ENCODE data around the gene MIB2.
"Not testable (repeated sequence)": the region's sequence is repeated elsewhere in the genome, so short reads cannot be mapped to it uniquely, and the experiment has no call there.

Gene MIB2
- total RNA-seq: 51.9 to 66.7 reads per million in 2 donors

- DNase-seq: peak; percentile 91 to 99 (median 98)
These were observed at the start of gene MIB2 for GRCh38 chr1:1615256-1616044. Gene MIB2, plus strand, starts transcription at chr1:1615500. Its CDS starts 7,953 bp downstream, at chr1:1623453.

- DNase-seq: no peak
These were observed 48.0 kb upstream of the MIB2 start for GRCh38 chr1:1567152-1567875.

DNA sequence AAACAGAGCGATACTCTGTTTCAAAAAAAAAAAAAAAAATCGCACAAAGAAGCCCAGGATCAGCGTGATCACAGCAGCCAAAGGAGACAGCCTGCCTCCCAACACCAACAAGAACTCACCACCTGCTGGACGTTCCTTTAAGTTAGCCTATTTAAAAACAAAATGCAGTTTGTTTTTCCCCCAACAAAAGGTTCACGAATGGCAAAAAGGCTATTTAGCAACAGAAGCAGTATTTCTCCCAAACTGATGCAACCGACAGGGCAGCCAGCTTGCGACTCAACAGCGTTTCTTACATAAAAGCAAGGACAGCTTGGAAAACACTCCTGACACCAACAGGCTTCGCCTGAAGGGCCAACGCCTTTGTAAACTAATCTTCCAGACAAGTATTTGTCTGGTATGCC is 47.4 kb upstream of the MIB2 start:
- no peak for DNase-seq

- no peak for DNase-seq
These were observed 46.0 kb upstream of the MIB2 start for GRCh38 chr1:1569341-1569740.

DNA sequence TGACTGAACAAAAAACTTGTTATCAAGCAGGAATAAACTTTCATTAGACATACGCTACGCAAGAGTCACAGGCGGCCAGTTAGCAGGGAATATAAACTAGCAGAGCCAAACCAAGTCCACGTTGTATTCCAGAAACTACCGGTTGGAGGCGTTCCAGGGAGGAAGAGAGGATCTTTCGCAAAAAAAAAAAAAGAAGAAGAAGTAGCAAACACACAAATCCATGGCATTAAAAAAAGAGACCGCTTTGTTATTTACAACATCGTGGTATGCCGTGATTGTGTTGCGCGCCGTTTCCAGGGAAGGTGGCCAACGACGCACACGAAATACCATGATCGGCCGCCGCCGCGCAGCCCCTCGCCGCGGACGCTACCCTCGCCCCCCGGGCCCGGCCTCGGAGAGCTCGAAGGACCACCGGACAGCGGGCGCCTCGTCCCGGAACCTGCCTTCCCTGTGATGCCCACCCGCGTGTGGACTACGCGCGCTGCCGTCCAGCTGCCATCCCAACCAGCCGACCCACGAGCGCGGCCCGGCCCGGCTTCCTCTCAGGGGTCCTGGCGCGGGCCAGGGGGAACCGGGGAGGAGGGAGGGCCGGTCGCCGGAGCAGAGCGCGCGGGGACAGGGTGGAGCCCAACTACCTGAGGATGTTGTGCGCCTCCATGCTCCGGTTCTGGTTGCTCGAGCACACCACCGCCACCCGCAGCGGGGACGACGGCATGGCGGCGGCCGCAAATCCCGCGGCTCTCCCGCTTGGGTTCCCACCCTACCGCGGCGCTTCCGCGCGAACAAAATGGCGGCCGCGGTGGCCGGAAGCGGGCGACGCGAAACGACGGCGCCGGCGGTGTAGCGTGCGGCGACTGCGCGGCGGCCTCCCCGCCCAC is 41.2 kb upstream of the MIB2 start:
- DNase-seq: peak; percentile 46 to 88 (median 71)

DNA sequence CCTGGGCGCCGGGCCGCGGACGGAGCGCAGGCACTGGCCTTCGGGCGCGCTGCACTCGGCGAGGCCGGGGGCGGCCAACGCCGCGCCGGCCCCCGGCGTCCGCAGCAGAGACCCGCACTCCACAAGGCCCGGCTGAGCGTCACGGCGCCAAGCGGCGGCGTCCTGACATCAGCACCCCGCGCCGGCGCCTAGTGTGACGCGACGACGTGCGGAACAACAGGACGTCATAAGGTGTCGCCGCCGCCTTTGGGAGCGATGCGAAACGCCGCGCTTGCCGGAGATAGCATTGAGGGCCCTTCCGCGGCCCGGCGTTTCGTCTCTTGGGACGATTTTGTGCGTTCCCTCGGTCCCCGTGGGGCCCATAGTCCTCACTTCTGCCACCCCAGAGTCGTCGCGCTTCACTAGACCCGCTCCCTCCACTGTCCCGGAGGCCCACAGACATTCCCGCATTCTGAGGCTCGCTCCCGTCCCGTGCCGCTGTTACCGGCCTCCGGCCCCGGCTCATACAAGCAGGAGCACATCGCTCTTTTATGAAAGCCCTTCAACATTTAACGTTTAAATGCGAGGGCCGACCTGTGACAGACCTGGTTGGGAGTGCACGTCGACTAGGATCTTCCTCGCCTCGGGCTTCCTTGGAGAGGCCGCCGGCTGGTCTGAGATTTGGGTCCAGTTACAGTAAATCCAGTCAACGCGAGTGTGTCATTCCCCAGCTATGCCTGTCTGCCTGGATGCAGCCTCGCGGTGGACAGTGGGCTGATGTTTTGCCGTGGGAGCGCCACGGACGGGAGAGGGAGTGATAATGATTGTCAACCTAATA is 40.4 kb upstream of the MIB2 start, which contains the start of gene SSU72:
Gene SSU72, minus strand, starts transcription at position 143 of the 817 bp plus-strand sequence. CDS start 306 bp downstream, outside the sequence.
- peak; percentile 85 to 97 (median 87) for DNase-seq

GRCh38 chr1:1577367-1578011 is 37.8 kb upstream of the MIB2 start:
- DNase-seq: no peak

DNA sequence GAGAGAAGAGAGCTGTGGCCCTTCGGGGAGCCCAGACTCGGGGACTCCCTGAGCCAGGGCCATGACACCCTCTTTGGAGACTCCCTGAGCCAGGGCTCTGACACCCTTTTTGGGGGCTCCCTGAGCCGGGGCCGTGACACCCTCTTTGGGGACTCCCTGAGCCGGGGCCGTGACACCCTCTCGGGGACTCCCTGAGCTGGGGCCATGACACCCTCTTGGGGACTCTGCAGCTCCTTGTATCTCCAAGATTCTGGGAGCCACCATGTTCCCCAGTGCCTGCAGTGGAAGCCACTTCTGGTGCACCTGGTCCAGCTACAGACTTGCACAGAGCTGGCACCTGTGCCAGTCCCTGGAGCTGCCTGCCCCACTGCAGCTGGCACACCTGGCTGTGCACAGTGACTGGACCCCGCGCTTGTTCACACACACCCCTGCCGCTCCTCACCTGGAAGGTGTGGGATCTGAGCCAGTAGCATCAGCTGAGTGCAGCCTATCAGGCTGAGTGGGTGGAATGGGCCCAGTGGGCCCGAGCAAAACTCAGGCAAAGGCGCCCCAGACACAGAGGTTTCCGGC is 36.8 kb upstream of the MIB2 start:
- DNase-seq: no peak

- DNase-seq: no peak
These were observed 32.5 kb upstream of the MIB2 start for GRCh38 chr1:1582585-1583346.

DNA sequence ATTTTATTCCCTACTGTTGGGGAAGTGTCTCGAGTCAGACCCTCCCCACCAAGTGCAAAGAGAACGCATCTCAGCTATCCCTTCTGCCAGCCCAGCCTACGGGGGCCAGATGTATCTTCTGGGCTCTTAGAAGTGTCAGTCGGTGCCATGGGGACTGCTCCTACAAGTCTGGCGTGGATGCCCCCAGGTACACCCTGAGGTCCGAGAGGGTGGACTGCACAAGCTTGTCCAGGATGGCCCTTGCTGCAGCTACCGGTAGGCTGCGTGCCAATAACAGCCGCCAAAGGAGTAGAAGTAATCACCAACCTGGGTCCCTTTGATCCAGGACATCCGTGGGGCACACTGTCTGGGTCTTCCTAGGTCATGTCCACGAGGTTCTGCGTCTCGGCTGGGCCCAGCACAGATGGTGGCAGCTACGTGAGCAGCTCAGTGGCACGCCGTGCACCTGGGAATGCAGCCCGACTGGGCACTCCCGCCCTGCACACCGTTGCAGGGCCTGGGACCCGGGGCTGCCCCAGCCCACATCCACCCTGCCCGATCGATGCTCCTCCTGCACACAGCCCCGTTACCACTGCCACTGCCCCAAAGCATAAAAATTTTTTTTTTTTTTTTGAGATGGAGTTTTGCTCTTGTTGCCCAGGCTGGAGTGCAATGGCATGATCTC is 31.8 kb upstream of the MIB2 start:
- DNase-seq: no peak

- DNase-seq: no peak
These were observed 23.8 kb upstream of the MIB2 start for GRCh38 chr1:1591452-1591851.

DNA sequence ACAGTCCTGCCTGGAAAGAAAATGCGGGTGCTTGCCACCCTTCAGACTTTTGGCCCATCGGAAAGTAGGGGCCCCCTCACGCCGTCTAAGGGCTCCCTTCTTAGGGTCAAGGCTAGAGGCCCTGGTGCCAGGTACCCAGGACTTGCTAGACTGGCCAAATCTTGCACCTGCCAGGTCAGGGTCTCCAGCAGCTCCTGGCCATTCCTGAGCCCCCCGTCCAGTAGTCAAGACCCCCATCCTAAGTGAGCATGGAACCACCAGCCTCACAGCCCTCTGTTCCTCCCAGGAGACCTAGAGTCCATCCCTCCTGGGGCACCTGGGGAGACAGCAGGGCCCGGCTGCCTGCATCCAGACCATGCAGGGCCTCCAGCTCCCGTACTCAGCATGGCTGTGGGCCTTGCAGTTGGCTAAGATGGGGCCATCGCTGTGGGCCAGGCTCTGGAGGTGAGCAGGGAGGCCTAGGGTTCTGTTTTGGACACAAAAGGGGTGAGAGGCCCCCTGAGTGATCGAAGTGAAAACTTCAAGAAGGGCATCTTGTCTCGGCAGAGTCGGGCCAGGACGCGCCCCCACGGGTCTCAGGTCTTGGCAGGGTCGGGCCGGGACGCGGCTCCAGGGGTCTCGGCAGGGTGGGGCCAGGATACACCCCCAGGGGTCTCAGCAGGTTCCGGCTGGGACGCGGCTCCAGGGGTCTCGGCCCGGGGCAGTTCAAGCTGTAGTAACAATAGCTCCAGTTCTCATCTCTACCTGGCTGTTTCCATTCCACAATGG is 21.3 kb upstream of the MIB2 start:
- no peak for DNase-seq

- no peak for DNase-seq
These were observed 20.6 kb upstream of the MIB2 start for GRCh38 chr1:1594602-1595260.

DNA sequence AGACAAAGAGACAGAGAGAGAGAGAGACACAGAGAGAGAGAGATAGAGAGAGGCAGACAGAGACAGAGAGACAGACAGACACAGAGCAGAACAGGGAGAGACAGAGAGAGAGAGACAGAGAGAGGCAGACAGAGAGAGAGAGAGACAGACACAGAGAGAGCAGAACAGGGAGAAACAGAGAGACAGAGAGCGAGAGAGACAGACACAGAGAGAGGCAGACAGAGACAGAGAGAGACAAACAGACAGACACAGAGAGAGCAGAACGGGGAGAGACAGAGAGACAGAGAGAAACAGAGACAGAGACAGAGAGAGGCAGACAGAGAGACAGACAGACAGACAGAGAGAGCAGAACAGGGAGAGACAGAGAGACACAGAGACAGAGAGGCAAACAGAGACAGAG is 20.0 kb upstream of the MIB2 start:
- not testable (repeated sequence) for DNase-seq

DNA sequence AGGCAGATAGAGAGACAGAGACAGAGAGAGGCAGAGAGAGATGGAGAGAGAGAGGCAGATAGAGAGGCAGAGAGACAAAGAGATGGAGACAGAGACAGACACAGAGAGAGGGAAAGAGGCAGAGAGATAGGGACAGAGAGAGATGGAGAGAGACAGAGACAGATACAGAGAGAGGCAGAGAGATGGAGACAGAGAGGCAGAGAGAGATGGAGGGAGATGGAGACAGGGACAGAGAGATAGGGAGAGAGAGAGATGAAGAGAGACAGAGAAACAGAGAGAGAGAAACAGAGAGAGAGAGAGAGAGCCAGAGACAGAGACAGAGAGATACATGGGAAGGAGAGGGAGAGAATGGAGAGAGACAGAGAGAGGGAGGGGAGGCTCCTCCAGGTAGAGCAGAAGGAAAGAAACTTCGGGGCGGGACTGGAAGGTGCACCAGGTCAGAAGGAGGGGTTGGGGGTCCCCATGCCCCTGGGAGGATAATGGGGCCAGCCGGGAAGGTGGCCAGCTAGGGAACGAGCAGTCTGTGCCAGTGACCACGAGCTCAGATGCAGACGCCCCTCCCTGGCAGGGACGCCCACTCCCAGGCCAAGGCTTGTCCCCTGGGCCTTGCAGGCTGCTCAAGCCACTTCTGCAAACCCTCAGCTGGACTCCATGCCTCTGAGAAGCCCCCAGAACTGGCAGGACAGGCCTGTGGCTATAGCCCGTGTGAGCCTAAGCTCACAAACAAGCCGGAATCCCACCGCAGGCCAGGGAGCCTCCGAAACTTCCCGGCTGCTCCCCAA is 18.6 kb upstream of the MIB2 start:
- no peak for DNase-seq

- peak in 1 of 5 experiments; percentile 49 for DNase-seq
These were observed 17.9 kb upstream of the MIB2 start for GRCh38 chr1:1597275-1597930.
